HepG2 (cell line): ENCODE data around the gene MPV17L2. TPM values are rescaled to one million over a fixed set of nuclear protein-coding genes. Genes with fewer than 3 reads are reported as not detected.

ENCODE experiments used
- ARNT2 ChIP-seq: sonication (generic); formaldehyde crosslinking; IDR thresholded peaks from 2 replicates; pipeline ENCODE4 v1.8.0; 2022; ENCODE audit warnings: mild to moderate bottlenecking, low read depth, missing genetic modification reagents, moderate library complexity
- ATF7-NPFF ChIP-seq: sonication (generic); formaldehyde crosslinking; IDR thresholded peaks from 2 replicates; pipeline ENCODE4 v1.8.1; 2023; ENCODE audit warnings: mild to moderate bottlenecking, low read depth, missing genetic modification reagents, moderate library complexity
- CBX1 ChIP-seq: IDR thresholded peaks from one replicate; pipeline ENCODE4 v1.6.1; 2016; ENCODE audit warnings: antibody characterized with exemption, low read depth
- FOXJ3 ChIP-seq: sonication (generic); formaldehyde crosslinking; IDR thresholded peaks from 2 replicates; pipeline ENCODE4 v1.4.0; 2020; ENCODE audit warnings: missing genetic modification reagents, mild to moderate bottlenecking, borderline replicate concordance
- HDAC6 ChIP-seq: fragments of 200-600 bp; sonication (generic); IDR thresholded peaks from 2 replicates; pipeline ENCODE4 v1.7.0; 2017; ENCODE audit warnings: mild to moderate bottlenecking, antibody characterized with exemption, low read length, low read depth
- KMT2A ChIP-seq: sonication (generic); formaldehyde crosslinking; IDR thresholded peaks from 2 replicates; pipeline ENCODE4 v1.4.0; 2020; ENCODE audit warnings: missing genetic modification reagents
- MTA1 ChIP-seq: sonication (generic); formaldehyde crosslinking; IDR thresholded peaks from 2 replicates; pipeline ENCODE4 v1.4.0; 2020; ENCODE audit warnings: missing genetic modification reagents, mild to moderate bottlenecking, borderline replicate concordance
- NFE2L1 ChIP-seq: sonication (generic); formaldehyde crosslinking; IDR thresholded peaks from 2 replicates; pipeline ENCODE4 v1.4.0; 2020; ENCODE audit warnings: missing genetic modification reagents, mild to moderate bottlenecking, borderline replicate concordance
- POLR2A ChIP-seq, 2 experiments: IDR thresholded peaks; 2 replicates each; pipeline ENCODE4 v1.6.1; 2011; ENCODE audit warnings: low read depth in 2 of 2, low read length in 2 of 2, mild to moderate bottlenecking in 1 of 2, moderate library complexity in 1 of 2; ENCODE audit not compliant: insufficient read depth in 1 of 2
- SRSF9 ChIP-seq: fragments of 200-400 bp; formaldehyde crosslinking; IDR thresholded peaks from 2 replicates; pipeline ENCODE4 v1.6.1; 2018; ENCODE audit warnings: borderline replicate concordance, mild to moderate bottlenecking, low read depth, low read length; ENCODE audit not compliant: insufficient read depth, poor library complexity, severe bottlenecking
- TMF1 ChIP-seq: sonication (generic); formaldehyde crosslinking; IDR thresholded peaks from 2 replicates; pipeline ENCODE4 v1.8.1; 2022; ENCODE audit warnings: low read depth, missing genetic modification reagents
- ZMAT3 ChIP-seq: sonication (generic); formaldehyde crosslinking; conservative IDR thresholded peaks from 2 replicates; pipeline ENCODE4 v1.7.0; 2021; ENCODE audit warnings: missing genetic modification reagents
- ZNF264 ChIP-seq: sonication (generic); formaldehyde crosslinking; IDR thresholded peaks from 2 replicates; pipeline ENCODE4 v1.4.0; 2020; ENCODE audit warnings: missing genetic modification reagents
- ZNF335 ChIP-seq: sonication (generic); formaldehyde crosslinking; IDR thresholded peaks from 2 replicates; pipeline ENCODE4 v1.4.0; 2020; ENCODE audit warnings: missing genetic modification reagents
- ZNF343 ChIP-seq: sonication (generic); formaldehyde crosslinking; IDR thresholded peaks from 2 replicates; pipeline ENCODE4 v1.4.0; 2020; ENCODE audit warnings: mild to moderate bottlenecking, missing genetic modification reagents
- ZNF510 ChIP-seq: sonication (generic); formaldehyde crosslinking; IDR thresholded peaks from 2 replicates; pipeline ENCODE4 v1.4.0; 2020; ENCODE audit warnings: low read depth, mild to moderate bottlenecking, missing genetic modification reagents
- ZNF546 ChIP-seq: sonication (generic); formaldehyde crosslinking; conservative IDR thresholded peaks from 2 replicates; pipeline ENCODE4 v1.8.1; 2023; ENCODE audit warnings: mild to moderate bottlenecking, missing genetic modification reagents
- ZNF564 ChIP-seq: sonication (generic); formaldehyde crosslinking; IDR thresholded peaks from 2 replicates; pipeline ENCODE4 v1.8.1; 2023; ENCODE audit warnings: mild to moderate bottlenecking, missing genetic modification reagents
- ZNF570 ChIP-seq: sonication (generic); formaldehyde crosslinking; IDR thresholded peaks from 2 replicates; pipeline ENCODE4 v1.4.0; 2020; ENCODE audit warnings: mild to moderate bottlenecking, missing genetic modification reagents, borderline replicate concordance
- ZNF605 ChIP-seq: sonication (generic); formaldehyde crosslinking; IDR thresholded peaks from 2 replicates; pipeline ENCODE4 v1.8.0; 2022; ENCODE audit warnings: mild to moderate bottlenecking, missing genetic modification reagents
- ZNF619 ChIP-seq: sonication (generic); formaldehyde crosslinking; IDR thresholded peaks from 2 replicates; pipeline ENCODE4 v1.4.0; 2020; ENCODE audit warnings: mild to moderate bottlenecking, missing genetic modification reagents
- ZNF850 ChIP-seq: sonication (generic); formaldehyde crosslinking; conservative IDR thresholded peaks from 2 replicates; pipeline ENCODE4 v1.9.0; 2021; ENCODE audit warnings: mild to moderate bottlenecking, missing genetic modification reagents
- polyA plus RNA-seq, 8 experiments: library from polyadenylated mRNA; depleted of rRNA in 3 of 8; stranded (reverse) in 7 of 8; unstranded in 1 of 8; fragments of >200 nt; fragmentation: Illumina TruSeq in 4 of 8; extraction: Trizol in 4 of 8; gene quantifications; 2 replicates each; pipeline versions ENCODE4 v1.2.1 to v1.2.3, GENCODE V29; 2011 to 2016; ENCODE audit warnings: low read depth in 4 of 8, missing spikeins in 1 of 8, mixed read lengths in 1 of 8; ENCODE audit not compliant: insufficient read depth in 1 of 8
- total RNA-seq, 5 experiments: library from RNA; depleted of rRNA; stranded (reverse); fragments of >200 nt; fragmentation: Illumina TruSeq; extraction: Trizol; gene quantifications; 2 replicates each; pipeline ENCODE4 v1.2.3, GENCODE V29; 2016; ENCODE audit warnings: low read depth in 1 of 5
- TF ChIP-seq, protein P1 (sequence below): IDR thresholded peaks from 2 replicates; pipeline ENCODE4 v1.6.1; 2016; ENCODE audit warnings: missing compliant biosample characterization, missing genetic modification reagents, borderline replicate concordance
- TF ChIP-seq, protein P2 (sequence below): conservative IDR thresholded peaks from 2 replicates; pipeline ENCODE4 v1.6.1; 2018; ENCODE audit warnings: missing genetic modification reagents
- TF ChIP-seq, protein P3 (sequence below): sonication (generic); formaldehyde crosslinking; IDR thresholded peaks from 2 replicates; pipeline ENCODE4 v1.5.1; 2020; ENCODE audit warnings: mild to moderate bottlenecking, moderate library complexity, missing genetic modification reagents
- TF ChIP-seq, protein P4 (sequence below): sonication (generic); formaldehyde crosslinking; IDR thresholded peaks from 2 replicates; pipeline ENCODE4 v1.5.1; 2020; ENCODE audit warnings: missing genetic modification reagents, mild to moderate bottlenecking, borderline replicate concordance

Gene MPV17L2
- total and polyA plus RNA-seq, 2 of the 13 experiments (the other 11 are each of a cell fraction or from before 2014, with no cell fraction given) = 13.6 to 16.7 TPM

DNA sequence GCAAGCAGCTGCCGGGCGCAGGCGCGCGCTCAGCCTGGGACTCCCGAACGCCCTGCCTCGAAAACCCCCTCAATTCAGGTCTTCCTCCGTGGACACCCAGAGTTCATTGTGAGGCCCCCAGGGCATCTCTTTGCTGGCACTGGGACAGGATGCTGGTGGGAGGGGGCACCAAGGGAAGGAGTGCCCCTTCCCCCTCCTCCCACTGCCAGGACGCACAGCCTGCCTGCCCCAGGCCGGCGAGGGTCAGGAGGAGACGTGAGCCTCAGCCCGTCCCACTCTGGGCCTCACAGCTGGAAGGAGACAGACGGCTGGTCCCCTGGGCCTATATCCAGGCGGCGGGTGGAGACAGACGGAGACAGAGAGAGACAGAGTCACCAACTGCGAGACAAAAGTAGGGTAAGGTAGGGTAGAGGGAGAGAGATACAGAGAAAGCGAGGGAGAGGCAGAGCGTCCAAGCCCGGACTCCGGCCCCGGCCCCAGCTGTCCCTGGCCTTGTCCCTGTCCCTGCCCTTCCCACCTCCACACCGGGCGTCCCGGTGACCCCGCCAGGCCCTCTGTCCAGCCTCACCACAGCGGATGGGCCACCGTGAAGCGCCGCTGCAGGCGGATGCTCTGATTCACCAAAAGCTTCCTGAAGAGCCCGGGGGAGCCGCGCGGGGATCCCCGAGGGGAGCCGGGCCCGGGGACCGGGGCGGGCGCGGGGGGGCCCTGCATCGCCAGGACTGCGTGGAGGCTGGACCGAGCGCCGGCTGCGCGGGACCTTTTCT is 32.9 kb downstream of the MPV17L2 start, which contains the start of gene PDE4C (continued):
- TF ChIP-seq, protein P1, sequence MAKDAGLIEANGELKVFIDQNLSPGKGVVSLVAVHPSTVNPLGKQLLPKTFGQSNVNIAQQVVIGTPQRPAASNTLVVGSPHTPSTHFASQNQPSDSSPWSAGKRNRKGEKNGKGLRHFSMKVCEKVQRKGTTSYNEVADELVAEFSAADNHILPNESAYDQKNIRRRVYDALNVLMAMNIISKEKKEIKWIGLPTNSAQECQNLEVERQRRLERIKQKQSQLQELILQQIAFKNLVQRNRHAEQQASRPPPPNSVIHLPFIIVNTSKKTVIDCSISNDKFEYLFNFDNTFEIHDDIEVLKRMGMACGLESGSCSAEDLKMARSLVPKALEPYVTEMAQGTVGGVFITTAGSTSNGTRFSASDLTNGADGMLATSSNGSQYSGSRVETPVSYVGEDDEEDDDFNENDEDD = no peak
- TF ChIP-seq NFE2L1 (CRISPR knock-in tag) (0 out of 2 replicates have a peak, but pooled peaks have one; percentile 27), FOXJ3 (no peak), ZNF605 (CRISPR knock-in tag) (no peak), ZNF570 (CRISPR knock-in tag) (no peak), TMF1 (CRISPR knock-in tag) (no peak), ZNF619 (no peak), ZNF264 (CRISPR knock-in tag) (no peak), ZNF546 (CRISPR knock-in tag) (no peak), ARNT2 (CRISPR knock-in tag) (no peak; the same call in 1 of the 2 replicates), KMT2A (no peak), HDAC6 (no peak), SRSF9 (no peak), ZNF510 (CRISPR knock-in tag) (no peak), ZNF343 (CRISPR knock-in tag) (no peak), ZMAT3 (CRISPR knock-in tag) (no peak), MTA1 (no peak), ZNF335 (CRISPR knock-in tag) (no peak), ZNF850 (CRISPR knock-in tag) (no peak), POLR2A (IDR thresholded peaks at IDR 0.05; ENCODE audit: insufficient read depth in 1 of 2, low read depth in 2 of 2, low read length in 2 of 2) (no peak), ATF7-NPFF (CRISPR knock-in tag) (no peak), CBX1 (no peak), ZNF564 (CRISPR knock-in tag) (no peak)
- TF ChIP-seq, protein P2, sequence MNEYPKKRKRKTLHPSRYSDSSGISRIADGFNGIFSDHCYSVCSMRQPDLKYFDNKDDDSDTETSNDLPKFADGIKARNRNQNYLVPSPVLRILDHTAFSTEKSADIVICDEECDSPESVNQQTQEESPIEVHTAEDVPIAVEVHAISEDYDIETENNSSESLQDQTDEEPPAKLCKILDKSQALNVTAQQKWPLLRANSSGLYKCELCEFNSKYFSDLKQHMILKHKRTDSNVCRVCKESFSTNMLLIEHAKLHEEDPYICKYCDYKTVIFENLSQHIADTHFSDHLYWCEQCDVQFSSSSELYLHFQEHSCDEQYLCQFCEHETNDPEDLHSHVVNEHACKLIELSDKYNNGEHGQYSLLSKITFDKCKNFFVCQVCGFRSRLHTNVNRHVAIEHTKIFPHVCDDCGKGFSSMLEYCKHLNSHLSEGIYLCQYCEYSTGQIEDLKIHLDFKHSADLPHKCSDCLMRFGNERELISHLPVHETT (CRISPR knock-in tag) = no peak
- TF ChIP-seq, protein P3, sequence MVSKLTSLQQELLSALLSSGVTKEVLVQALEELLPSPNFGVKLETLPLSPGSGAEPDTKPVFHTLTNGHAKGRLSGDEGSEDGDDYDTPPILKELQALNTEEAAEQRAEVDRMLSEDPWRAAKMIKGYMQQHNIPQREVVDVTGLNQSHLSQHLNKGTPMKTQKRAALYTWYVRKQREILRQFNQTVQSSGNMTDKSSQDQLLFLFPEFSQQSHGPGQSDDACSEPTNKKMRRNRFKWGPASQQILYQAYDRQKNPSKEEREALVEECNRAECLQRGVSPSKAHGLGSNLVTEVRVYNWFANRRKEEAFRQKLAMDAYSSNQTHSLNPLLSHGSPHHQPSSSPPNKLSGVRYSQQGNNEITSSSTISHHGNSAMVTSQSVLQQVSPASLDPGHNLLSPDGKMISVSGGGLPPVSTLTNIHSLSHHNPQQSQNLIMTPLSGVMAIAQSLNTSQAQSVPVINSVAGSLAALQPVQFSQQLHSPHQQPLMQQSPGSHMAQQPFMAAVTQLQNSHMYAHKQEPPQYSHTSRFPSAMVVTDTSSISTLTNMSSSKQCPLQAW (CRISPR knock-in tag) = no peak
- TF ChIP-seq, protein P4, sequence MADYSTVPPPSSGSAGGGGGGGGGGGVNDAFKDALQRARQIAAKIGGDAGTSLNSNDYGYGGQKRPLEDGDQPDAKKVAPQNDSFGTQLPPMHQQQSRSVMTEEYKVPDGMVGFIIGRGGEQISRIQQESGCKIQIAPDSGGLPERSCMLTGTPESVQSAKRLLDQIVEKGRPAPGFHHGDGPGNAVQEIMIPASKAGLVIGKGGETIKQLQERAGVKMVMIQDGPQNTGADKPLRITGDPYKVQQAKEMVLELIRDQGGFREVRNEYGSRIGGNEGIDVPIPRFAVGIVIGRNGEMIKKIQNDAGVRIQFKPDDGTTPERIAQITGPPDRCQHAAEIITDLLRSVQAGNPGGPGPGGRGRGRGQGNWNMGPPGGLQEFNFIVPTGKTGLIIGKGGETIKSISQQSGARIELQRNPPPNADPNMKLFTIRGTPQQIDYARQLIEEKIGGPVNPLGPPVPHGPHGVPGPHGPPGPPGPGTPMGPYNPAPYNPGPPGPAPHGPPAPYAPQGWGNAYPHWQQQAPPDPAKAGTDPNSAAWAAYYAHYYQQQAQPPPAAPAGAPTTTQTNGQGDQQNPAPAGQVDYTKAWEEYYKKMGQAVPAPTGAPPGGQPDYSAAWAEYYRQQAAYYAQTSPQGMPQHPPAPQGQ (CRISPR knock-in tag) = no peak
